Measurements from ENCODE around the gene KCNK16. TPM values are rescaled to one million over a fixed set of nuclear protein-coding genes. Genes with fewer than 3 reads are reported as not detected.

Gene KCNK16
- total RNA-seq (not detected), polyA plus RNA-seq (ENCODE audit: insufficient read depth, low read depth, low replicate concordance) (not detected)
- long read RNA-seq, donor 1, result 0 reads
- long read RNA-seq, donor 2, result 0 reads
- long read RNA-seq, donor 3, result 0 reads
- long read RNA-seq, donor 4, result 0 reads
- long read RNA-seq, donor 5, result 0 reads
- long read RNA-seq, donor 6, result 0 reads
- long read RNA-seq, donor 7, result 0 reads
- long read RNA-seq, donor 8, result 0 reads
- long read RNA-seq, donor 9, result 0 reads
- long read RNA-seq, donor 10, result 0 reads

DNA sequence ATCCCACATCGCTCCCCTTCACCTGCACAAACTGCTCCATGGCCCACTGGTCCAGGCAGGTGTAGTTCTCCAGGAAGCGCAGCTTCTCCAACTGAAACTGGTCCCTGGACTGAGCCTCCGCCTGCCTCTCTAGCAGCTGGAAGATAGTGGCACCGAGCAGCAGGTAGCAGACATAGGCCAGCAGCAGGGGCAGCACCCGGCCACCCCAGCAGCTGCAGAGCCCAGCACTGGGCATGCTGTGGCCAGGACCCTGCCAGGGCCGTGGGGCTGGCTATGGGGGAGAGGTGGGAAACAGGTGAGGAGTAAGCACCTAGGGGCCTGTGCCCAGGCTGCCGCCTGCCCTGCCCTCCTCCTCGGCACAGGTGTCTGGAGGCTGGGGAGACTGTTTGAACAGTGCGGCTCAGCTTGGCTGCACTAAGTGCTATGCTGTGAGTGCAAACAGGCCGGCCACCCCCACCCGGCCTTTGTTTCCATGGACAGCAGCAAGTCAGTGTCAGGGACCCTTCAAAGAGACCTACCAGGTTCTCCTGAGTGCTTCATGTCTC lies at the start of gene KCNK16:
TSS of gene KCNK16 (minus strand) at position 397 of the 545 bp plus-strand sequence. CDS start at position 235, 162 bp downstream.
- no peak within 1 kb of the TSS for H3K27ac ChIP-seq (ENCODE audit: low read depth in 2 of 2, low read length in 2 of 2)
- no peak within 1 kb of the TSS for H3K4me3 ChIP-seq (ENCODE audit: low read length in 3 of 3)
- H3K9me3 ChIP-seq (ENCODE audit: control insufficient read depth in 2 of 3, insufficient read depth in 1 of 3, low read length in 3 of 3), result no peaks in the 10 kb centered on the region
- intact Hi-C loops (cut with DNase I), result no loop called here
- H3K9ac ChIP-seq (ENCODE audit: low read length in 3 of 3), result no peak within 1 kb of the TSS
- H3K27me3 ChIP-seq (ENCODE audit: control insufficient read depth, insufficient read depth, low read length), result no peaks in the 10 kb centered on the region
- FAIRE-seq (no peak), DNase-seq (no peak)
- TF ChIP-seq, protein P1, sequence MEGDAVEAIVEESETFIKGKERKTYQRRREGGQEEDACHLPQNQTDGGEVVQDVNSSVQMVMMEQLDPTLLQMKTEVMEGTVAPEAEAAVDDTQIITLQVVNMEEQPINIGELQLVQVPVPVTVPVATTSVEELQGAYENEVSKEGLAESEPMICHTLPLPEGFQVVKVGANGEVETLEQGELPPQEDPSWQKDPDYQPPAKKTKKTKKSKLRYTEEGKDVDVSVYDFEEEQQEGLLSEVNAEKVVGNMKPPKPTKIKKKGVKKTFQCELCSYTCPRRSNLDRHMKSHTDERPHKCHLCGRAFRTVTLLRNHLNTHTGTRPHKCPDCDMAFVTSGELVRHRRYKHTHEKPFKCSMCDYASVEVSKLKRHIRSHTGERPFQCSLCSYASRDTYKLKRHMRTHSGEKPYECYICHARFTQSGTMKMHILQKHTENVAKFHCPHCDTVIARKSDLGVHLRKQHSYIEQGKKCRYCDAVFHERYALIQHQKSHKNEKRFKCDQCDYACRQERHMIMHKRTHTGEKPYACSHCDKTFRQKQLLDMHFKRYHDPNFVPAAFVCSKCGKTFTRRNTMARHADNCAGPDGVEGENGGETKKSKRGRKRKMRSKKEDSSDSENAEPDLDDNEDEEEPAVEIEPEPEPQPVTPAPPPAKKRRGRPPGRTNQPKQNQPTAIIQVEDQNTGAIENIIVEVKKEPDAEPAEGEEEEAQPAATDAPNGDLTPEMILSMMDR (IDR thresholded peaks at IDR 0.05; ENCODE audit: borderline replicate concordance, extremely low read depth, insufficient read depth), result no peak
- no peaks in the 10 kb centered on the region for H3K36me3 ChIP-seq (ENCODE audit: control insufficient read depth in 2 of 3, insufficient read depth in 3 of 3, low read length in 3 of 3)
- no peaks in the 10 kb centered on the region for H3K4me1 ChIP-seq (ENCODE audit: control insufficient read depth in 2 of 3, insufficient read depth in 2 of 3, low read depth in 1 of 3, low read length in 3 of 3)

DNA sequence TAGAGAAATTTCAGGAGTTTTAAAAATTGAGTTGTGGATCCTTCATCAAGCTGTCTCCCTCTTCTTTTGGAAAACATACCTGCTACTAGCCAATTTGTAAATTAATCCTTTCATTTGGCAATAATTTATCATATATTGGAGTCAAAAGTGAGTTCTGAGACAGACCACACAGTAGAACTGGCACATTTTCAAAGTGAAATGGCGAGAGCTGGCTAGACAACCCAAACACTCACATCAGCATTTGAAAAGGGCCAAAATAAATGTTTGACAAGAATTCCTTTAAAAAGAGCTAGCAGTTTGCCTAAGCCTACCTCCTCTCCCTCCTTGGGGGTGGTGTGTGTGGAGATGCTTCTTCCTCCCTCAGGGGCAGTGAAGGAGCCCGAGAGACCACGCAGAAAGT lies 47.9 kb upstream of the KCNK16 start:
- no peak for FAIRE-seq
- TF ChIP-seq, protein P1 (IDR thresholded peaks at IDR 0.05; ENCODE audit: borderline replicate concordance, extremely low read depth, insufficient read depth), result no peak
- Histone ChIP-seq H3K9me3 (ENCODE audit: control insufficient read depth in 2 of 3, insufficient read depth in 1 of 3, low read length in 3 of 3) (no peaks in the 10 kb centered on the region), H3K36me3 (ENCODE audit: control insufficient read depth in 2 of 3, insufficient read depth in 3 of 3, low read length in 3 of 3) (no peaks in the 10 kb centered on the region), H3K4me1 (ENCODE audit: control insufficient read depth in 2 of 3, insufficient read depth in 2 of 3, low read depth in 1 of 3, low read length in 3 of 3) (no peaks in the 10 kb centered on the region), H3K9ac (ENCODE audit: low read length in 3 of 3) (no peak overlapping the region), H3K4me3 (ENCODE audit: low read length in 3 of 3) (no peak overlapping the region), H3K27ac (ENCODE audit: low read depth in 2 of 2, low read length in 2 of 2) (no peak overlapping the region), H3K27me3 (ENCODE audit: control insufficient read depth, insufficient read depth, low read length) (no peaks in the 10 kb centered on the region)
- intact Hi-C loops (cut with DNase I), result no loop called here
- no peak for DNase-seq

DNA sequence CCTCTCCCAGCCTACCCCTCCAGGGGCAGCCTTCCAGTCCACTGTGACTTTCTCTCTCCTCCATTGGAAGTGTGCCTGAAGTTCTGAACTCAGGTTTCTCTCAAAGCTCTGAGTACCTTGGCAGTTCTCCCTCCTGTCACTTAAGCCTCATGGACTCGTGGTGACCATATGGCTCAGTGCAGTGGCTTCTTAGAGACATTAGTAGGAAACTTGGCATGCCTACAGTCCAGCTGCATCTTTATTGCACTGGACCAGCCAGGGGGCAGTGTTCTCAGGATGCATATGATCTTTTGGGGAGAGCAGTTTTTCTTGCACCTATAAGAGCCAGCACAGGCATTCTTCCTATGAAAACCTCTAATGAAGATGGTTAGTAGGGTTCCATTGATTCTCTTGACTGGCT lies 47.5 kb upstream of the KCNK16 start:
- no peak for DNase-seq
- no peak overlapping the region for H3K9ac ChIP-seq (ENCODE audit: low read length in 3 of 3)

More for the DNA sequence above, 47.5 kb upstream of the KCNK16 start:
- H3K4me1 ChIP-seq (ENCODE audit: control insufficient read depth in 2 of 3, insufficient read depth in 2 of 3, low read depth in 1 of 3, low read length in 3 of 3), result no peaks in the 10 kb centered on the region
- intact Hi-C loops (cut with DNase I), result no loop called here
- H3K36me3 ChIP-seq (ENCODE audit: control insufficient read depth in 2 of 3, insufficient read depth in 3 of 3, low read length in 3 of 3), result no peaks in the 10 kb centered on the region
- no peaks in the 10 kb centered on the region for H3K9me3 ChIP-seq (ENCODE audit: control insufficient read depth in 2 of 3, insufficient read depth in 1 of 3, low read length in 3 of 3)
- no peak for FAIRE-seq
- no peak overlapping the region for H3K27ac ChIP-seq (ENCODE audit: low read depth in 2 of 2, low read length in 2 of 2)
- no peaks in the 10 kb centered on the region for H3K27me3 ChIP-seq (ENCODE audit: control insufficient read depth, insufficient read depth, low read length)
- TF ChIP-seq, protein P1 (IDR thresholded peaks at IDR 0.05; ENCODE audit: borderline replicate concordance, extremely low read depth, insufficient read depth), result peak; percentile 13
- H3K4me3 ChIP-seq (ENCODE audit: low read length in 3 of 3), result no peak overlapping the region

All from kidney (tissue), 22 donors.